Suprapubic skin (tissue), 4 donors: Measurements from ENCODE around the gene PDRG1. TPM values are rescaled to one million over a fixed set of nuclear protein-coding genes. Genes with fewer than 3 reads are reported as not detected.
"Not testable (repeated sequence)": the region's sequence is repeated elsewhere in the genome, so short reads cannot be mapped to it uniquely, and the experiment has no call there.

Experiments
- DNase-seq, 2 donors: peaks; one replicate each; pipeline ENCODE4 v3.0.0-alpha.2; 2019; ENCODE audit warnings: low spot score in 2 of 2
- H3K27ac ChIP-seq: fragments of 200-600 bp; sonication (generic); one replicate; pipeline ENCODE4 v1.5.1; 2019
- H3K27me3 ChIP-seq: fragments of 200-600 bp; sonication (generic); one replicate; pipeline ENCODE4 v1.5.1; 2019
- H3K36me3 ChIP-seq: fragments of 200-600 bp; sonication (generic); one replicate; pipeline ENCODE4 v1.5.1; 2019
- H3K4me1 ChIP-seq: fragments of 200-600 bp; sonication (generic); one replicate; pipeline ENCODE4 v1.5.1; 2019
- H3K4me3 ChIP-seq: fragments of 200-600 bp; sonication (generic); one replicate; pipeline ENCODE4 v1.5.1; 2019; ENCODE audit warnings: mild to moderate bottlenecking
- H3K9me3 ChIP-seq: fragments of 200-600 bp; sonication (generic); one replicate; pipeline ENCODE4 v1.5.1; 2019
- EP300 ChIP-seq: sonication (generic); formaldehyde crosslinking; IDR thresholded peaks from one replicate; pipeline ENCODE4 v1.6.1; 2017; ENCODE audit warnings: antibody characterized with exemption
- POLR2A ChIP-seq, 2 donors: fragments of 450-650 bp; IDR thresholded peaks; one replicate each; pipeline ENCODE4 v1.6.1; 2017; ENCODE audit warnings: antibody characterized with exemption in 2 of 2, mild to moderate bottlenecking in 2 of 2, moderate library complexity in 2 of 2
- POLR2AphosphoS5 ChIP-seq, 3 donors: sonication (generic); formaldehyde crosslinking; IDR thresholded peaks; one replicate each; pipeline ENCODE4 v1.6.1; 2017; ENCODE audit warnings: antibody characterized with exemption in 3 of 3
- WGBS: methylation state at CpG from one replicate; pipeline ENCODE4 v1.1.5; 2018; 5-methylcytosine and 5-hydroxymethylcytosine counted together
- total RNA-seq, 4 donors: library from RNA; depleted of rRNA; stranded (reverse); fragments of >200 nt; gene quantifications; one replicate each; pipeline ENCODE4 v1.1.0, GENCODE V29; 2016
- TF ChIP-seq, protein P1 (sequence below), 2 donors: fragments of 200-600 bp in 1 of 2; fragments of 450-650 bp in 1 of 2; sonication (generic) in 1 of 2; IDR thresholded peaks; one replicate each; pipeline ENCODE4 v1.5.1; 2016 to 2019; ENCODE audit warnings: antibody characterized with exemption in 2 of 2, mild to moderate bottlenecking in 1 of 2, moderate library complexity in 1 of 2

Gene PDRG1
- total RNA-seq, 4 donors from 2014 or later: 5.1 to 12.3 (median 7.8) TPM

DNA sequence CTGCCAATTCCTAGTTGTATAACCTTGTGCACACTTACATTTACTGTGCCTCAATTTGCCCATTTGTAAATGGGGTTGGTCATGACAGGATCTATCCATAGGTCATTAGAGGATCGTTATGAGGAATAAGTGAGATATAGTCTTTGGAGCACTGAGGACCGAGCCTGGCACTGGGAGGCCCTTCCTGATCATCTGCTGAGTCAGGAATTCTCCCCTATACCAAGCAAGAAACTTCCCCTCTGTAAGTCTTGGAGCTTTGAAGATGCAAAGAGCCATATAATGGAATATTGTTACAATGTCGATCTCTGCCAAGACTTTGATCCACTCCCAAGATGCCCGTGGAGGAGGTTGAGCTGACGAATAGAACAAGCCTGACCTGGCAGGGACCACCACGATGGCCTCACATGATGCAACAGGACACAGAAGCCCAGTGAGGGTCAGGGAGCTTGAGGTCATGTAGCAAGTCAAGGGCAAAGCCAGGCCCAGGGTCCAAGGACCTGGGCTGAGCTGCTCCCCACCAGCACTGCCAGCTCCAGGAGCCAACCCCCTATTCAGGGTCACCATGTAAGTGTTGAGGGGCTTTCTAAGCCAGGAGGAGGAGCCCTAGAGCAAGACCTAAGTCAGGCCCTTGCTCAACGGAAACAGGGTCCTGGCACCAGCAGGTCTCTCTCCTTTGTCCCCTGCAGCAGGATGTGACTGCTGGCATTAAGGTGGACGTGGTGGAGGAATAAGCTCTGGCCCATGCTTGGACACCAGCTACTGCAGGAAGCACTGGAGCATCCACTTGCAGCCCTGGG is 16.7 kb downstream of the PDRG1 start:
- DNase-seq: no peak
- Histone ChIP-seq H3K4me3 (no peak overlapping the region), H3K4me1 (no peaks in the 10 kb centered on the region), H3K36me3 (no peaks in the 10 kb centered on the region), H3K27ac (no peak overlapping the region), H3K9me3 (no peaks in the 10 kb centered on the region), H3K27me3 (no peaks in the 10 kb centered on the region)
- TF ChIP-seq EP300: no peak
- no peak for TF ChIP-seq POLR2AphosphoS5 (IDR thresholded peaks at IDR 0.05)
- TF ChIP-seq, protein P1, sequence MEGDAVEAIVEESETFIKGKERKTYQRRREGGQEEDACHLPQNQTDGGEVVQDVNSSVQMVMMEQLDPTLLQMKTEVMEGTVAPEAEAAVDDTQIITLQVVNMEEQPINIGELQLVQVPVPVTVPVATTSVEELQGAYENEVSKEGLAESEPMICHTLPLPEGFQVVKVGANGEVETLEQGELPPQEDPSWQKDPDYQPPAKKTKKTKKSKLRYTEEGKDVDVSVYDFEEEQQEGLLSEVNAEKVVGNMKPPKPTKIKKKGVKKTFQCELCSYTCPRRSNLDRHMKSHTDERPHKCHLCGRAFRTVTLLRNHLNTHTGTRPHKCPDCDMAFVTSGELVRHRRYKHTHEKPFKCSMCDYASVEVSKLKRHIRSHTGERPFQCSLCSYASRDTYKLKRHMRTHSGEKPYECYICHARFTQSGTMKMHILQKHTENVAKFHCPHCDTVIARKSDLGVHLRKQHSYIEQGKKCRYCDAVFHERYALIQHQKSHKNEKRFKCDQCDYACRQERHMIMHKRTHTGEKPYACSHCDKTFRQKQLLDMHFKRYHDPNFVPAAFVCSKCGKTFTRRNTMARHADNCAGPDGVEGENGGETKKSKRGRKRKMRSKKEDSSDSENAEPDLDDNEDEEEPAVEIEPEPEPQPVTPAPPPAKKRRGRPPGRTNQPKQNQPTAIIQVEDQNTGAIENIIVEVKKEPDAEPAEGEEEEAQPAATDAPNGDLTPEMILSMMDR (IDR thresholded peaks at IDR 0.05): no peak
- no peak for TF ChIP-seq POLR2A (IDR thresholded peaks at IDR 0.05)
- WGBS: 73% methylated on average over 8 of the region's 8 CpGs

DNA sequence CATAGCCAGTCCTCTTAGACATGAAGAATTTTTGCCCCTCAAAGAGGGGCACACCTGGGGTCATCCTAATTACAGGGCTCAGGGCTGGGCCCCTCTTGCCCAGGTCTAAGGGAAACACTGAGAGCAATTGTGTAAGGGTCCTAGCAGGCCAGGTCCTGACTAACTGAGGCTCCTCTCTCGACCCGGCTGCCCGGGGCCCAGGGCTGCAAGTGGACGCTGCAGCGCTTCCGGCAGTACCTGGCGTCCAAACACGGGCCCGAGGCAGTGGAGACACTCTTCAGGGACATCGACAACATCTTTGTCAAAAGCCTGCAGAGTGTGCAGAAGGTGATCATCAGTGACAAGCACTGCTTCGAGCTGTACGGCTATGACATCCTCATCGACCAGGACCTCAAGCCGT is 17.4 kb downstream of the PDRG1 start:
- Histone ChIP-seq H3K4me1 (no peaks in the 10 kb centered on the region), H3K27ac (no peak overlapping the region), H3K36me3 (no peaks in the 10 kb centered on the region), H3K9me3 (no peaks in the 10 kb centered on the region), H3K4me3 (no peak overlapping the region), H3K27me3 (no peaks in the 10 kb centered on the region)
- DNase-seq: no peak
- TF ChIP-seq POLR2AphosphoS5 (IDR thresholded peaks at IDR 0.05): no peak
- TF ChIP-seq, protein P1 (IDR thresholded peaks at IDR 0.05): no peak
- no peak for TF ChIP-seq POLR2A (IDR thresholded peaks at IDR 0.05)
- TF ChIP-seq EP300: no peak
- WGBS: no CpG with 5 or more reads among the region's 14 CpGs

DNA sequence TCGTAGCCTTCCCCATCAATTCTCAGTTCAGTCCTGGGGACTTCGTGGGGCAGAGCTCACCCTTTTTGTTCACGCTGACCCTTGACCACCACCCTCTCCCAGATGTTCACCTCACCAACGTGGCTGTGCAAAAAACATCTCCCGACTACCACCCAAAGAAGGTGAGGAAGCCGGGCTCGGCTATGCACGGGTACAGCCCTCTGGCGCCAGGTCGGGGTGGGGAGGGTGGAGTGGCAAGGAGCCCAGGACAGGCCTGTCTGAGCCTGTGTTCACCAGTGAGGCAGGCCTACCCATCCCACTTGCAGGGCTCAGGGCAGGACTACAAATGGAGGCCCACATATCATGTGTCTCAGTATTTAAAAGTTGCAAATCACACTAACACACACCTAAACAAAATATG is 18.1 kb downstream of the PDRG1 start:
- Histone ChIP-seq H3K4me1 (no peaks in the 10 kb centered on the region), H3K9me3 (no peaks in the 10 kb centered on the region), H3K36me3 (no peaks in the 10 kb centered on the region), H3K4me3 (no peak overlapping the region), H3K27ac (no peak overlapping the region), H3K27me3 (no peaks in the 10 kb centered on the region)
- no peak for DNase-seq
- no peak for TF ChIP-seq EP300
- TF ChIP-seq, protein P1 (IDR thresholded peaks at IDR 0.05): no peak
- TF ChIP-seq POLR2A (IDR thresholded peaks at IDR 0.05): no peak
- TF ChIP-seq POLR2AphosphoS5 (IDR thresholded peaks at IDR 0.05): no peak
- 70% methylated on average over 10 of the region's 10 CpGs for WGBS

DNA sequence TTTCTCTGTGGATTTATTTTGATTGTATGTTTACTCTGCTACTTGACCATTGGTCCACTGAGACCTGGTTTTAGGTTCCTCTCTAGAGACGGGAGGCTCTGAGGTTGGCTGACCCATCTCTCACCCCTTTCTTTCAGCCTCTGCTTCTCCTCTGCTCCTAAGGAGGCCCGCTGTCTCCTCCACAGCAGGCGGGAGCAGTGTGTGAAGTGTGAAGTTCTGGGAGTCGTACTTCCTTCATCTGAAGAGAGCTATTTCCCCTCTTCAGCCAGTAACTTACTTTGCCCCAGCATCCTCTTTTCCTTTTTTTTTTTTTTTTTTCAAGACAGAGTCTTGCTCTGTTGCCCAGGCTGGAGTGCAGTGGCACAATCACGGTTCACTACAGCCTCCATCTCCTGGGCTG is 21.1 kb downstream of the PDRG1 start:
- Histone ChIP-seq H3K9me3 (no peaks in the 10 kb centered on the region), H3K27me3 (peaks cover 6% of the 10 kb centered on the region), H3K4me1 (no peaks in the 10 kb centered on the region), H3K4me3 (no peak overlapping the region), H3K27ac (no peak overlapping the region), H3K36me3 (no peaks in the 10 kb centered on the region)
- WGBS: 53% methylated on average over 5 of the region's 5 CpGs
- DNase-seq: no peak
- TF ChIP-seq POLR2AphosphoS5 (IDR thresholded peaks at IDR 0.05): no peak
- TF ChIP-seq EP300: no peak
- TF ChIP-seq POLR2A (IDR thresholded peaks at IDR 0.05): no peak
- TF ChIP-seq, protein P1 (IDR thresholded peaks at IDR 0.05): no peak

DNA sequence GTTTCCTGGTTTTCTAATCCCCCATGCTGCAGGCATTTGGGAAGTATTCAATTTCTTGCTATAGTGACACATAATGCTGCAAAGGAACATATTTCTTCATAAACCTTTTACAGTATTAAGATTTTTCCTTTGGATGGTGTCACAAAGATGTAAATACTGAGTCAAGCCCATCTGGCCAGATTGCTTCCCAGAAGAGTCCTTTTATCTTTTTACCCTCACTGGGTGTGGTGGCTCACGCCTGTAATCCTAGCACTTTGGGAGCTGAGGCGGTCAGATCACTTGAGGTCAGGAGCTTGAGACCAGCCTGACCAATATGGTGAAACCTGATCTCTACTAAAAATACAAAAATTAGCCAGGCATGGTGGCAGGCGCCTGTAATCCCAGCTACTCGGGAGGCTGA is 22.2 kb downstream of the PDRG1 start:
- 81% methylated on average over 4 of the region's 4 CpGs for WGBS

More for the DNA sequence above, 22.2 kb downstream of the PDRG1 start:
- H3K4me1 ChIP-seq, H3K4me3 ChIP-seq, H3K27ac ChIP-seq, H3K36me3 ChIP-seq, H3K9me3 ChIP-seq, DNase-seq, H3K27me3 ChIP-seq: not testable (repeated sequence)
